H1 (cell line): ENCODE results near the gene TDRD3.

Source experiments
- CBX8 ChIP-seq: fragments of 300-800, 300-1000 bp; sonication (generic); IDR thresholded peaks from 2 replicates; pipeline ENCODE4 v1.7.1; 2016; ENCODE audit warnings: low read depth, low read length, borderline replicate concordance
- CHD2 ChIP-seq: IDR thresholded peaks from 2 replicates; pipeline ENCODE4 v1.6.1; 2012; ENCODE audit warnings: low read length, improper control_type of control experiment
- EZH2 ChIP-seq: fragments of 200-600 bp; sonication (generic); IDR thresholded peaks from 2 replicates; pipeline ENCODE4 v1.7.1; 2012; ENCODE audit warnings: low read depth, mild to moderate bottlenecking, moderate library complexity, low read length, inconsistent platforms; ENCODE audit not compliant: severe bottlenecking
- JUN ChIP-seq: IDR thresholded peaks from 2 replicates; pipeline ENCODE4 v1.6.1; 2011; ENCODE audit warnings: low read depth, mild to moderate bottlenecking, improper control_type of control experiment, low read length
- POLR2A ChIP-seq, 2 experiments: IDR thresholded peaks; 1 replicate in 1 of 2; 2 replicates in 1 of 2; pipeline ENCODE4 v1.6.1; 2011; ENCODE audit warnings: low read depth in 2 of 2, low read length in 2 of 2, mild to moderate bottlenecking in 2 of 2; ENCODE audit errors: control extremely low read depth in 1 of 2
- POLR2AphosphoS5 ChIP-seq: IDR thresholded peaks from 2 replicates; pipeline ENCODE4 v1.6.1; 2011; ENCODE audit warnings: low read depth, low read length
- POU5F1 ChIP-seq: IDR thresholded peaks from 2 replicates; pipeline ENCODE4 v1.6.1; 2011; ENCODE audit warnings: low read depth, mild to moderate bottlenecking, low read length, moderate library complexity
- TAF1 ChIP-seq: IDR thresholded peaks from 2 replicates; pipeline ENCODE4 v1.6.1; 2011; ENCODE audit warnings: mild to moderate bottlenecking, low read depth, low read length
- TBP ChIP-seq: IDR thresholded peaks from 2 replicates; pipeline ENCODE4 v1.6.1; 2011; ENCODE audit warnings: low read depth, low read length, improper control_type of control experiment
- TF ChIP-seq, protein P1 (sequence below), 3 experiments: IDR thresholded peaks; 1 replicate in 2 of 3; 2 replicates in 1 of 3; pipeline versions ENCODE4 v1.5.1 to v1.6.1; 2011; ENCODE audit warnings: low read length in 3 of 3, mild to moderate bottlenecking in 3 of 3, inconsistent platforms in 2 of 3, low read depth in 1 of 3, moderate library complexity in 1 of 3; ENCODE audit not compliant: insufficient read depth in 1 of 3; ENCODE audit errors: control extremely low read depth in 1 of 3
- TF ChIP-seq, protein P2 (sequence below): IDR thresholded peaks from 2 replicates; pipeline ENCODE4 v1.6.1; 2011; ENCODE audit warnings: low read depth, mild to moderate bottlenecking, low read length; ENCODE audit not compliant: insufficient read depth
- TF ChIP-seq, protein P3 (sequence below): IDR thresholded peaks from 2 replicates; pipeline ENCODE4 v1.6.1; 2011; ENCODE audit warnings: low read length, improper control_type of control experiment

DNA sequence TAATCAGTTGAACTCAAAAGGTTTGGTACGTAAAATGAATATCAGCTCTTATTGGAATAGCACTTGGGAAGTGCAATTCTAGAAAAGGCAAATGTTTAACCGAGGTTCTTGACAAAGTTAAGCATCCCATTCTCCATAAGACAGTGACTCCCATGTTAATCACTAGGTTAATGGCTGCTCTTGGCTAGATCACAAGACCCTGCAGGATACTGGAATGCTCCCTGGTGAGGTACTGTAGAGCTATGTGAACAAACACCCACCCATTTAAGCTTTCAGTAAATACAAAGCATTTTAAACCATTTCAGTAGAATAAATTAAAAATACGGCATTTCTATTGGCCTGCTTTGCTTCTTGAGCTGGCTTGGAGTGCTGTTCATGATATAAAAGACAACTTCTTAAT lies 56.5 kb downstream of the TDRD3 start:
- TF ChIP-seq, protein P1, sequence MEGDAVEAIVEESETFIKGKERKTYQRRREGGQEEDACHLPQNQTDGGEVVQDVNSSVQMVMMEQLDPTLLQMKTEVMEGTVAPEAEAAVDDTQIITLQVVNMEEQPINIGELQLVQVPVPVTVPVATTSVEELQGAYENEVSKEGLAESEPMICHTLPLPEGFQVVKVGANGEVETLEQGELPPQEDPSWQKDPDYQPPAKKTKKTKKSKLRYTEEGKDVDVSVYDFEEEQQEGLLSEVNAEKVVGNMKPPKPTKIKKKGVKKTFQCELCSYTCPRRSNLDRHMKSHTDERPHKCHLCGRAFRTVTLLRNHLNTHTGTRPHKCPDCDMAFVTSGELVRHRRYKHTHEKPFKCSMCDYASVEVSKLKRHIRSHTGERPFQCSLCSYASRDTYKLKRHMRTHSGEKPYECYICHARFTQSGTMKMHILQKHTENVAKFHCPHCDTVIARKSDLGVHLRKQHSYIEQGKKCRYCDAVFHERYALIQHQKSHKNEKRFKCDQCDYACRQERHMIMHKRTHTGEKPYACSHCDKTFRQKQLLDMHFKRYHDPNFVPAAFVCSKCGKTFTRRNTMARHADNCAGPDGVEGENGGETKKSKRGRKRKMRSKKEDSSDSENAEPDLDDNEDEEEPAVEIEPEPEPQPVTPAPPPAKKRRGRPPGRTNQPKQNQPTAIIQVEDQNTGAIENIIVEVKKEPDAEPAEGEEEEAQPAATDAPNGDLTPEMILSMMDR (IDR thresholded peaks at IDR 0.05; ENCODE audit: control extremely low read depth in 1 of 3, insufficient read depth in 1 of 3, low read depth in 1 of 3, low read length in 3 of 3), result no peak
- TF ChIP-seq POU5F1 (no peak), POLR2A (IDR thresholded peaks at IDR 0.05; ENCODE audit: control extremely low read depth in 1 of 2, low read depth in 2 of 2, low read length in 2 of 2) (no peak), EZH2 (no peak), CHD2 (no peak), POLR2AphosphoS5 (no peak), CBX8 (no peak), JUN (no peak), TAF1 (no peak), TBP (no peak)
- TF ChIP-seq, protein P2, sequence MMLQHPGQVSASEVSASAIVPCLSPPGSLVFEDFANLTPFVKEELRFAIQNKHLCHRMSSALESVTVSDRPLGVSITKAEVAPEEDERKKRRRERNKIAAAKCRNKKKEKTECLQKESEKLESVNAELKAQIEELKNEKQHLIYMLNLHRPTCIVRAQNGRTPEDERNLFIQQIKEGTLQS, result no peak
- TF ChIP-seq, protein P3, sequence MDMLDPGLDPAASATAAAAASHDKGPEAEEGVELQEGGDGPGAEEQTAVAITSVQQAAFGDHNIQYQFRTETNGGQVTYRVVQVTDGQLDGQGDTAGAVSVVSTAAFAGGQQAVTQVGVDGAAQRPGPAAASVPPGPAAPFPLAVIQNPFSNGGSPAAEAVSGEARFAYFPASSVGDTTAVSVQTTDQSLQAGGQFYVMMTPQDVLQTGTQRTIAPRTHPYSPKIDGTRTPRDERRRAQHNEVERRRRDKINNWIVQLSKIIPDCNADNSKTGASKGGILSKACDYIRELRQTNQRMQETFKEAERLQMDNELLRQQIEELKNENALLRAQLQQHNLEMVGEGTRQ, result no peak
